ENCODE data around the gene EIF4G3. TPM values are rescaled to one million over a fixed set of nuclear protein-coding genes. Genes with fewer than 3 reads are reported as not detected.
"Not testable (repeated sequence)": the region's sequence is repeated elsewhere in the genome, so short reads cannot be mapped to it uniquely, and the experiment has no call there.

The EIF4G3 gene
- total and polyA plus RNA-seq, 2 donors, result 17.0 to 22.1 TPM

DNA sequence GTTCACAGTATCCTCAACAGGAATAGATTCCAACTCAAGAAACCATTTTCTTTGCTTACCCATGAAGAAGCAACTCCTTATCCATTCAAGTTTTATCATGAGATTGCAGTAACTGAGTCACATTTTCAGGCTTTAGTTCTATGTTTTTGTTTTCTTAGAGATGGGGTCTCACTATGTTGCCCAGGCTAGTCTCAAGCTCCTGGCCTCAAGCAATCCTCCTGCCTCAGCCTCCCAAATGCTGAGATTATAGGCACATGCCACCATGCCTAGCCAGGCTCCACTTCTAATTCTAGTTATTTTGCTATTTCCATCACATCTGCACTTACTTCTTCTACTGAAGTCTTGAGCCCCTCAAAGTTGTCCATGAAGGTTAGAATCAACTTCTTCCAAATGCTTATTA lies 246.3 kb downstream of the EIF4G3 start:
- H3K36me3 ChIP-seq (ENCODE audit: control insufficient read depth in 2 of 2, insufficient read depth in 2 of 2, low read length in 1 of 2), result no peaks in the 10 kb centered on the region
- H3K27me3 ChIP-seq (ENCODE audit: control insufficient read depth in 2 of 2, insufficient read depth in 1 of 2, low read length in 1 of 2), result no peaks in the 10 kb centered on the region
- H3K9me3 ChIP-seq (ENCODE audit: control insufficient read depth in 2 of 2, insufficient read depth in 1 of 2, low read length in 1 of 2), result no peaks in the 10 kb centered on the region
- no peaks in the 10 kb centered on the region for H3K4me1 ChIP-seq (ENCODE audit: control insufficient read depth in 2 of 2, insufficient read depth in 2 of 2, low read length in 2 of 2)
- H3K4me3 ChIP-seq (ENCODE audit: low read length in 2 of 2), result no peak overlapping the region
- H3K27ac ChIP-seq (ENCODE audit: low read depth in 1 of 2, low read length in 1 of 2), result no peak overlapping the region
- DNase-seq (ENCODE audit: low read depth in 6 of 9, low spot score in 9 of 9), result no peak

DNA sequence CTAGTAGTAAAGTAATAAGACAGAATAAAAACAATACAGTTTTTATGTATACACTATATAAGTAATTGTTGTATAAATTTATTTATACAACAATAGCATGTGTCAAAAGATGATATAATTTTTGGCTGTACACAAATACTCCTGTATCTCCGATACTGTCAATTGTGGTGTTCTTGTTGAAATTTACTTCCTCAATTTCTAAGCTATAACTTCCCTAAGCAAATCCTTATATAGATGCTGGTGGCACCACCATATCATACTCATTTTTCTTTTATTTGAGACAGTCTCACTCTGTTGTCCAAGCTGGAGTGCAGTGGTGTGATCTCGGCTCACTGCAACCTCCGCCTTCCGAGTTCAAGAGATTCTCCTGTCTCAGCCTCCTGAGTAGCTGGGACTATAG lies 248.6 kb downstream of the EIF4G3 start:
- H3K9me3 ChIP-seq (ENCODE audit: control insufficient read depth in 2 of 2, insufficient read depth in 1 of 2, low read length in 1 of 2), result no peaks in the 10 kb centered on the region
- no peaks in the 10 kb centered on the region for H3K27me3 ChIP-seq (ENCODE audit: control insufficient read depth in 2 of 2, insufficient read depth in 1 of 2, low read length in 1 of 2)
- H3K36me3 ChIP-seq (ENCODE audit: control insufficient read depth in 2 of 2, insufficient read depth in 2 of 2, low read length in 1 of 2), result no peaks in the 10 kb centered on the region
- no peak overlapping the region for H3K27ac ChIP-seq (ENCODE audit: low read depth in 1 of 2, low read length in 1 of 2)
- WGBS, result 99% methylated on average over 4 of the region's 4 CpGs
- no peak overlapping the region for H3K4me3 ChIP-seq (ENCODE audit: low read length in 2 of 2)
- DNase-seq (ENCODE audit: low read depth in 6 of 9, low spot score in 9 of 9), result no peak
- H3K4me1 ChIP-seq (ENCODE audit: control insufficient read depth in 2 of 2, insufficient read depth in 2 of 2, low read length in 2 of 2), result no peaks in the 10 kb centered on the region

DNA sequence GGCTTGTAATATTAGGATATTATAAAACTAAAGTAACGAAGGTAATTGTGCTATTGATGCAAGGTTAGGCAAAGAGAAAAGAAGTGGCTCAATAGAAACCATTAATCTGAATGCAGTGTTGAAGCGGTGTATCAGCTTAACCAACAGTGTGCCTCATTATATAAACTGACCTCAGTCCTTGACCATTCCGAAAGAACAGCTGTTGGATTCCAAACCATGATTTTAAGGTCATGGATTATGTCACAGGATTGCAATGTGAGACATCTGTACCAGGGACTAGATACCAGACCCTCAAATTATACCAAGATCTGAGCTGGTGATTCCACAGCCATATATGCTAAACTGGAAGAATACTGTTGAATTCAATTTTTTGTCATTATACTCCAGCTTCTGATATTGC lies 255.4 kb downstream of the EIF4G3 start:
- H3K36me3 ChIP-seq (ENCODE audit: control insufficient read depth in 2 of 2, insufficient read depth in 2 of 2, low read length in 1 of 2), result no peaks in the 10 kb centered on the region
- 96% methylated on average over 3 of the region's 3 CpGs for WGBS

DNA sequence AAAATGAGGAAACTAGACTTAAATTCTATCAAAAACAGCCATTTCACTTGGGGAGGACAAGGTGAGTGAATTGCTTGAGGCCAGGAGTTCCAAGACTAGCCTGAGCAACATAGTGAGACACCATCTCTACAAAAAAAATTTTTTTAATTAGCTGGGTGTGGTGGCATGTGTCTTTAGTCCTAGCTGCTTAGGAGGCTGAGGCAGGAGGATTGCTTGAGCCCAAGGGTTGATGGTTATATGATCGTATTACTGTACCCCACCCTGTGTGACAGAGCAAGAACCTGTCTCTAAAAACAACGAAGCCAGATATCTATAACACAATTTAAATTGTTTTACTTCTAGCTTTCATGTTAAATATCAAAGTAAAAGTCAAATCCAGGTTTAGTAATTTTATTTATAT lies 263.5 kb downstream of the EIF4G3 start:
- Histone ChIP-seq H3K27me3 (ENCODE audit: control insufficient read depth in 2 of 2, insufficient read depth in 1 of 2, low read length in 1 of 2) (no peaks in the 10 kb centered on the region), H3K9me3 (ENCODE audit: control insufficient read depth in 2 of 2, insufficient read depth in 1 of 2, low read length in 1 of 2) (no peaks in the 10 kb centered on the region), H3K27ac (ENCODE audit: low read depth in 1 of 2, low read length in 1 of 2) (no peak overlapping the region), H3K4me3 (ENCODE audit: low read length in 2 of 2) (no peak overlapping the region), H3K4me1 (ENCODE audit: control insufficient read depth in 2 of 2, insufficient read depth in 2 of 2, low read length in 2 of 2) (no peaks in the 10 kb centered on the region), H3K36me3 (ENCODE audit: control insufficient read depth in 2 of 2, insufficient read depth in 2 of 2, low read length in 1 of 2) (no peaks in the 10 kb centered on the region)
- no peak for DNase-seq (ENCODE audit: low read depth in 6 of 9, low spot score in 9 of 9)
- WGBS, result over 99% methylated on average over 2 of the region's 2 CpGs

More for the DNA sequence above, 255.4 kb downstream of the EIF4G3 start:
- no peak overlapping the region for H3K27ac ChIP-seq (ENCODE audit: low read depth in 1 of 2, low read length in 1 of 2)
- H3K27me3 ChIP-seq (ENCODE audit: control insufficient read depth in 2 of 2, insufficient read depth in 1 of 2, low read length in 1 of 2), result no peaks in the 10 kb centered on the region
- H3K4me3 ChIP-seq (ENCODE audit: low read length in 2 of 2), result no peak overlapping the region
- H3K9me3 ChIP-seq (ENCODE audit: control insufficient read depth in 2 of 2, insufficient read depth in 1 of 2, low read length in 1 of 2), result no peaks in the 10 kb centered on the region
- H3K4me1 ChIP-seq (ENCODE audit: control insufficient read depth in 2 of 2, insufficient read depth in 2 of 2, low read length in 2 of 2), result no peaks in the 10 kb centered on the region
- DNase-seq (ENCODE audit: low read depth in 6 of 9, low spot score in 9 of 9), result no peak

DNA sequence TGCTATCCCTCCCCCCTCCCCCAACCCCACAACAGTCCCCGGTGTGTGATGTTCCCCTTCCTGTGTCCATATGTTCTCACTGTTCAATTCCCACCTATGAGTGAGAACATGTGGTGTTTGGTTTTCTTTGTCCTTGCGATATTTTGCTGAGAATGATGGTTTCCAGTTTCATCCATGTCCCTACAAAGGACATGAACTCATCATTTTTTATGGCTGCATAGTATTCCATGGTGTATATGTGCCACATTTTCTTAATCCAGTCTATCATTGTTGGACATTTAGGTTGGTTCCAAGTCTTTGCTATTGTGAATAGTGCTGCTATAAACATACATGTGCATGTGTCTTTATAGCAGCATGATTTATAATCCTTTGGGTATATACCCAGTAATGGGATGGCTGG lies 269.2 kb downstream of the EIF4G3 start:
- not testable (repeated sequence) for DNase-seq (ENCODE audit: low read depth in 6 of 9, low spot score in 9 of 9); H3K27me3 ChIP-seq (ENCODE audit: control insufficient read depth in 2 of 2, insufficient read depth in 1 of 2, low read length in 1 of 2)

DNA sequence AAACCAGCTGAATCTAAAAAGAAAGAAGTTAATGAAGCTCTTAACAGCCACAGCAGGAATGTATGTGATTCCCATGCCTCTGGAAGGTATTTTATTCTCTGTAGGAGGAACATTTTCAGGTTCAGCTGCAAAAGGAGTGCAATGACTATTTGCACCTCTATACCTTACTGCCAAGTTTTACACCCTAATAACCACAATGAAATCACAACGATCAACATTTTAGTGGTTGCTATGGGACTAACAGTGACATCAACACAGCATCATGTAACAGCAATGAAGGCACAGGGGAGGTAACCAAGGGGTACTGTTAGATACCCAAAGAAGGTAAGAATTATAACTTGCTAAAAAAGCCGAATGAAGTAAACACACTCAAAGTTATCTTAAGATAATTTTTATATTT lies 273.3 kb downstream of the EIF4G3 start:
- 95% methylated on average over 2 of the region's 2 CpGs for WGBS
- H3K36me3 ChIP-seq (ENCODE audit: control insufficient read depth in 2 of 2, insufficient read depth in 2 of 2, low read length in 1 of 2), result peaks cover 0 to 5% of the 10 kb centered on the region in 2 donors
- no peak for DNase-seq (ENCODE audit: low read depth in 6 of 9, low spot score in 9 of 9)
- H3K9me3 ChIP-seq (ENCODE audit: control insufficient read depth in 2 of 2, insufficient read depth in 1 of 2, low read length in 1 of 2), result no peaks in the 10 kb centered on the region
- H3K4me1 ChIP-seq (ENCODE audit: control insufficient read depth in 2 of 2, insufficient read depth in 2 of 2, low read length in 2 of 2), result no peaks in the 10 kb centered on the region
- no peaks in the 10 kb centered on the region for H3K27me3 ChIP-seq (ENCODE audit: control insufficient read depth in 2 of 2, insufficient read depth in 1 of 2, low read length in 1 of 2)
- no peak overlapping the region for H3K4me3 ChIP-seq (ENCODE audit: low read length in 2 of 2)
- H3K27ac ChIP-seq (ENCODE audit: low read depth in 1 of 2, low read length in 1 of 2), result no peak overlapping the region

More for the DNA sequence above, 269.2 kb downstream of the EIF4G3 start:
- not testable (repeated sequence) for H3K27ac ChIP-seq (ENCODE audit: low read depth in 1 of 2, low read length in 1 of 2); H3K36me3 ChIP-seq (ENCODE audit: control insufficient read depth in 2 of 2, insufficient read depth in 2 of 2, low read length in 1 of 2); H3K4me1 ChIP-seq (ENCODE audit: control insufficient read depth in 2 of 2, insufficient read depth in 2 of 2, low read length in 2 of 2); H3K4me3 ChIP-seq (ENCODE audit: low read length in 2 of 2); H3K9me3 ChIP-seq (ENCODE audit: control insufficient read depth in 2 of 2, insufficient read depth in 1 of 2, low read length in 1 of 2)
- 100% methylated on average over 2 of the region's 2 CpGs for WGBS

DNA sequence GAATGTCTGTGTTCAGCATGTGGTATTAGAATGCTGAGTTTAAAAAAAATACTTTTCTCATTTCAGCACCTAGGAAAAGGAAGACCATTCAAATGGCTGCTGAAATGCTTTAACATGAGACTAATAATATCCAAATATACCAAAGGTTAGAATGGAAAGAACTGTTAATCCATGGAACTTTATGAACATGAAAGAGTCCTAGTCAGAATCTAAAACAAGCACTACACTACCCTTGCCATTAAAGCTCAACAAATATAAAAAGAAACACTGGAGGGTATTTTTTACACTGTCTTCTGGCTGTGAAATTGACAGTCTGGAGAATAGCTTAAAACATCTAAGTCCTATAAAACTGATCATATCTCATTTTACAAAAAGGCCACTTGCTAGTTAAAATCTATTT lies 276.6 kb downstream of the EIF4G3 start:
- H3K27me3 ChIP-seq (ENCODE audit: control insufficient read depth in 2 of 2, insufficient read depth in 1 of 2, low read length in 1 of 2), result no peaks in the 10 kb centered on the region
- H3K4me1 ChIP-seq (ENCODE audit: control insufficient read depth in 2 of 2, insufficient read depth in 2 of 2, low read length in 2 of 2), result no peaks in the 10 kb centered on the region
- no peak for DNase-seq (ENCODE audit: low read depth in 6 of 9, low spot score in 9 of 9)
- H3K27ac ChIP-seq (ENCODE audit: low read depth in 1 of 2, low read length in 1 of 2), result no peak overlapping the region
- H3K9me3 ChIP-seq (ENCODE audit: control insufficient read depth in 2 of 2, insufficient read depth in 1 of 2, low read length in 1 of 2), result no peaks in the 10 kb centered on the region
- no peak overlapping the region for H3K4me3 ChIP-seq (ENCODE audit: low read length in 2 of 2)
- peaks cover 0 to 5% of the 10 kb centered on the region in 2 donors for H3K36me3 ChIP-seq (ENCODE audit: control insufficient read depth in 2 of 2, insufficient read depth in 2 of 2, low read length in 1 of 2)

DNA sequence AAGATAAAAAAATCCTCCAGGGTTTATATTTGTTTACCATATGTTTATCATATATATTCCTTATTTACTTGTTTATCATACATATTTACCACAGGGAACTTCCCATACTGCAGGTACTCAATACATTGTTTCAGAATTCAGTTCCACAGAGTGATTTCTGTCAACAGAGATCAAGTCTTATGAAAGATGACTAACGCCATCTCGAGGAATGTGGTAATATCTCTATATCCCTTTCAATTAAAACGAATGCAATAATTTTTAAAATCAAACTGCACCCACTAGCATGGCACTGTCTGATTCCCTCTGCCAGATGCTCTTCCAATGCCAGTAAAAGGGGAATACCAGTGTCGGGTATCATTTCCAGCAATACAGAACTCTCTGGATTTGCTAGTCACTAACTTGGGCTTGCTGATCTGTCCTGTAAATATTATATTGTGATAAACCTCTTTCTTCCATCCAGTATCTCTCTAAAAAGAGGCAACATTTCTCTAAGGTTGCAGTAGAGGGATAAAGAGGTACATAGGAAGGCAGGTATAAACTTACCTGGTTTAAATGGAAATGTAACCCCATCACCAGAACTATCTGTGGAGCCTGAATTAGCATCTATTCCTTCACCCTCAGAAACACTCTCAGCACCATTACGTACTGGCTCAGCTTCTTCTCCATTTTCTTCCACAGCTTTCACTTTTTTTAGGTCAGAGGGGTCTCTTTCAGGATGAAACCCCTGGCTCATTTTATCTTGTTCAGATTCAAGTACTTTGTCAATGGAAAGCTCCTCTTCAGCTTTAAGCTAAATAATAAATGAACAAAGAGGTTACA lies 277.3 kb downstream of the EIF4G3 start:
- no peak overlapping the region for H3K4me3 ChIP-seq (ENCODE audit: low read length in 2 of 2)
- H3K9me3 ChIP-seq (ENCODE audit: control insufficient read depth in 2 of 2, insufficient read depth in 1 of 2, low read length in 1 of 2), result no peaks in the 10 kb centered on the region
- H3K4me1 ChIP-seq (ENCODE audit: control insufficient read depth in 2 of 2, insufficient read depth in 2 of 2, low read length in 2 of 2), result no peaks in the 10 kb centered on the region
- WGBS, result 96% methylated on average over 5 of the region's 5 CpGs
- no peak overlapping the region for H3K27ac ChIP-seq (ENCODE audit: low read depth in 1 of 2, low read length in 1 of 2)
- DNase-seq (ENCODE audit: low read depth in 6 of 9, low spot score in 9 of 9), result no peak
- H3K36me3 ChIP-seq (ENCODE audit: control insufficient read depth in 2 of 2, insufficient read depth in 2 of 2, low read length in 1 of 2), result peaks cover 0 to 5% of the 10 kb centered on the region in 2 donors
- H3K27me3 ChIP-seq (ENCODE audit: control insufficient read depth in 2 of 2, insufficient read depth in 1 of 2, low read length in 1 of 2), result no peaks in the 10 kb centered on the region

DNA sequence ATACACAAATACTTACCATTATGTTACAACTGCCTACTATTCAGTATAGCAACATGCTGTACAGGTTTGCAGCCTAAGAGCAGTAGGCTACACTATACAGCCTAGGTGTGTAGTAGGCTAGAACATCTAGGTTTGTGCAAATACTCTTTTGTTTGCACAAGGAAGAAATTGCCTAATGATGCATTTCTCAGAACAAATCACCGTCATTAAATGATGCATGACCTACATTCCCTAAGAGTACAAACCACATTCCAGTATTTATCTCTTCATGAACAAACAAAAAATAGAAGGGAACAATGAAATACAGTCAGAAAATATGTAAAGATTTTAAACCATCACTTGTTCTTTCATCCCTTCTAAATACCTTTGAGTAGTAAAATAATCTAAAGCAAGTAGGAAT lies 279.9 kb downstream of the EIF4G3 start:
- H3K4me3 ChIP-seq (ENCODE audit: low read length in 2 of 2), result no peak overlapping the region
- no peaks in the 10 kb centered on the region for H3K9me3 ChIP-seq (ENCODE audit: control insufficient read depth in 2 of 2, insufficient read depth in 1 of 2, low read length in 1 of 2)
- no peak overlapping the region for H3K27ac ChIP-seq (ENCODE audit: low read depth in 1 of 2, low read length in 1 of 2)
- no peaks in the 10 kb centered on the region for H3K27me3 ChIP-seq (ENCODE audit: control insufficient read depth in 2 of 2, insufficient read depth in 1 of 2, low read length in 1 of 2)
- DNase-seq (ENCODE audit: low read depth in 6 of 9, low spot score in 9 of 9), result no peak
- 92% methylated on average over 1 of the region's 1 CpG for WGBS
- no peaks in the 10 kb centered on the region for H3K4me1 ChIP-seq (ENCODE audit: control insufficient read depth in 2 of 2, insufficient read depth in 2 of 2, low read length in 2 of 2)
- H3K36me3 ChIP-seq (ENCODE audit: control insufficient read depth in 2 of 2, insufficient read depth in 2 of 2, low read length in 1 of 2), result peaks cover 13 to 19% of the 10 kb centered on the region in 2 donors
